ENCODE measurements around the gene ARHGAP22.

- TF ChIP-seq CTCF (IDR thresholded peaks at IDR 0.05; ENCODE audit: insufficient read depth, low read length) (no peak), REST (IDR thresholded peaks at IDR 0.05; ENCODE audit: insufficient replicate concordance, low read depth) (no peak)
Observed at GRCh38 chr10:48556065-48556464, 48.8 kb downstream of the ARHGAP22 start.
